ENCODE measurements around the gene LPO.

LPO gene

GRCh38 chr17:58277802-58278595 lies 39.6 kb downstream of the LPO start:
- Histone ChIP-seq H3K4me2 (ENCODE audit: low read depth, low read length) (no peak overlapping the region), H3K9me3 (replicated peaks; ENCODE audit: insufficient read depth, low read length) (no peaks in the 10 kb centered on the region), H3K79me2 (ENCODE audit: low read length) (no peaks in the 10 kb centered on the region), H3K4me3 (ENCODE audit: low read length) (no peak overlapping the region), H3F3A (ENCODE audit: insufficient read depth, low read length) (no peaks in the 10 kb centered on the region), H4K20me1 (ENCODE audit: insufficient read depth, low read length) (no peaks in the 10 kb centered on the region), H3K27ac (ENCODE audit: low read length) (no peak overlapping the region), H3K9ac (ENCODE audit: low read length) (no peak overlapping the region), H2AFZ (ENCODE audit: low read length) (no peak overlapping the region), H3K27me3 (replicated peaks; ENCODE audit: insufficient read depth, low read length) (peaks cover 62% of the 10 kb centered on the region), H3K9me2 (replicated peaks; ENCODE audit: insufficient read depth, low read length) (no peaks in the 10 kb centered on the region), H3K4me1 (ENCODE audit: low read length) (no peaks in the 10 kb centered on the region), H3K36me3 (replicated peaks; ENCODE audit: insufficient read depth, low read length) (no peaks in the 10 kb centered on the region)
- no peak for DNase-seq
- TF ChIP-seq CTCF (IDR thresholded peaks at IDR 0.05; ENCODE audit: low read length) (no peak), EZH2 (optimal IDR thresholded peaks at IDR 0.05; ENCODE audit: low read depth, low read length) (no peak), EZH2phosphoT487 (IDR thresholded peaks at IDR 0.05; ENCODE audit: low read length) (no peak)

- TF ChIP-seq EZH2 (optimal IDR thresholded peaks at IDR 0.05; ENCODE audit: low read depth, low read length) = no peak
- TF ChIP-seq EZH2phosphoT487 (IDR thresholded peaks at IDR 0.05; ENCODE audit: low read length) = no peak
- no peak for TF ChIP-seq CTCF (IDR thresholded peaks at IDR 0.05; ENCODE audit: low read length)
- Histone ChIP-seq H3K36me3 (replicated peaks; ENCODE audit: insufficient read depth, low read length) (no peaks in the 10 kb centered on the region), H4K20me1 (ENCODE audit: insufficient read depth, low read length) (no peaks in the 10 kb centered on the region), H3K27me3 (replicated peaks; ENCODE audit: insufficient read depth, low read length) (peaks cover 57% of the 10 kb centered on the region), H3K4me3 (ENCODE audit: low read length) (no peak overlapping the region), H3K79me2 (ENCODE audit: low read length) (no peaks in the 10 kb centered on the region), H3K9me3 (replicated peaks; ENCODE audit: insufficient read depth, low read length) (no peaks in the 10 kb centered on the region), H2AFZ (ENCODE audit: low read length) (no peak overlapping the region), H3K9me2 (replicated peaks; ENCODE audit: insufficient read depth, low read length) (no peaks in the 10 kb centered on the region), H3K9ac (ENCODE audit: low read length) (no peak overlapping the region), H3F3A (ENCODE audit: insufficient read depth, low read length) (no peaks in the 10 kb centered on the region), H3K4me1 (ENCODE audit: low read length) (no peaks in the 10 kb centered on the region), H3K4me2 (ENCODE audit: low read depth, low read length) (no peak overlapping the region), H3K27ac (ENCODE audit: low read length) (no peak overlapping the region)
- DNase-seq = no peak
Measured at GRCh38 chr17:58278661-58279015, 40.3 kb downstream of the LPO start.

- Histone ChIP-seq H3K9ac (ENCODE audit: low read length) (no peak overlapping the region), H2AFZ (ENCODE audit: low read length) (no peak overlapping the region)
Measured at GRCh38 chr17:58279016-58279711, 40.8 kb downstream of the LPO start.

More at GRCh38 chr17:58279016-58279711, 40.8 kb downstream of the LPO start:
- Histone ChIP-seq H3K4me2 (ENCODE audit: low read depth, low read length) (no peak overlapping the region), H3K4me3 (ENCODE audit: low read length) (no peak overlapping the region), H3K9me2 (replicated peaks; ENCODE audit: insufficient read depth, low read length) (no peaks in the 10 kb centered on the region), H3K27me3 (replicated peaks; ENCODE audit: insufficient read depth, low read length) (peaks cover 52% of the 10 kb centered on the region), H3K27ac (ENCODE audit: low read length) (no peak overlapping the region), H3F3A (ENCODE audit: insufficient read depth, low read length) (no peaks in the 10 kb centered on the region), H4K20me1 (ENCODE audit: insufficient read depth, low read length) (no peaks in the 10 kb centered on the region), H3K4me1 (ENCODE audit: low read length) (no peaks in the 10 kb centered on the region), H3K9me3 (replicated peaks; ENCODE audit: insufficient read depth, low read length) (no peaks in the 10 kb centered on the region), H3K36me3 (replicated peaks; ENCODE audit: insufficient read depth, low read length) (no peaks in the 10 kb centered on the region), H3K79me2 (ENCODE audit: low read length) (no peaks in the 10 kb centered on the region)
- TF ChIP-seq EZH2phosphoT487 (IDR thresholded peaks at IDR 0.05; ENCODE audit: low read length) = no peak
- TF ChIP-seq CTCF (IDR thresholded peaks at IDR 0.05; ENCODE audit: low read length) = no peak
- TF ChIP-seq EZH2 (optimal IDR thresholded peaks at IDR 0.05; ENCODE audit: low read depth, low read length) = no peak
- no peak for DNase-seq

Measured in MM.1S (cell line).